GM23338 (cell line): ENCODE measurements around the gene CLPX. TPM values are rescaled to one million over a fixed set of nuclear protein-coding genes. Genes with fewer than 3 reads are reported as not detected.
"Not testable (repeated sequence)": the region's sequence is repeated elsewhere in the genome, so short reads cannot be mapped to it uniquely, and the experiment has no call there.

Experiments used
- ATAC-seq: fragments of 200-7000 bp; cut with Tn5 transposase; 3 replicates; pipeline ENCODE4 v1.9.1; 2020
- DNase-seq: peaks from one replicate; pipeline ENCODE4 v3.0.0-alpha.2; 2015; ENCODE audit warnings: low spot score
- H2AFZ ChIP-seq: fragments of 200-600 bp; sonication (generic); 2 replicates; pipeline ENCODE4 v1.8.0; 2016; ENCODE audit warnings: antibody characterized with exemption, mild to moderate bottlenecking, moderate library complexity
- H3F3A ChIP-seq: fragments of 200-600 bp; sonication (generic); replicated peaks from 2 replicates; pipeline ENCODE4 v1.8.0; 2017; ENCODE audit warnings: antibody characterized with exemption, mixed run types, low read depth
- H3K27ac ChIP-seq: fragments of 200-600 bp; sonication (generic); 2 replicates; pipeline ENCODE4 v1.6.1; 2016; ENCODE audit warnings: low read depth
- H3K27me3 ChIP-seq: fragments of 200-600 bp; sonication (generic); 2 replicates; pipeline ENCODE4 v1.8.0; 2016; ENCODE audit warnings: mild to moderate bottlenecking, mixed run types, moderate library complexity; ENCODE audit not compliant: insufficient read depth
- H3K36me3 ChIP-seq: fragments of 200-600 bp; sonication (generic); 2 replicates; pipeline ENCODE4 v1.8.0; 2016; ENCODE audit warnings: mild to moderate bottlenecking; ENCODE audit not compliant: insufficient read depth
- H3K4me1 ChIP-seq: fragments of 200-600 bp; sonication (generic); 2 replicates; pipeline ENCODE4 v1.8.0; 2016; ENCODE audit warnings: mild to moderate bottlenecking, moderate library complexity; ENCODE audit not compliant: insufficient read depth
- H3K4me2 ChIP-seq: fragments of 200-600 bp; sonication (generic); 2 replicates; pipeline ENCODE4 v1.7.1; 2017; ENCODE audit warnings: mixed run types
- H3K4me3 ChIP-seq: fragments of 200-600 bp; sonication (generic); 2 replicates; pipeline ENCODE4 v1.6.1; 2016; ENCODE audit warnings: mixed run types
- H3K79me2 ChIP-seq: fragments of 200-600 bp; sonication (generic); replicated peaks from 2 replicates; pipeline ENCODE4 v1.8.0; 2017; ENCODE audit warnings: mild to moderate bottlenecking; ENCODE audit not compliant: insufficient read depth
- H3K9me2 ChIP-seq: fragments of 200-600 bp; sonication (generic); 2 replicates; pipeline ENCODE4 v1.8.0; 2017; ENCODE audit not compliant: insufficient read depth
- H4K20me1 ChIP-seq: fragments of 200-600 bp; sonication (generic); replicated peaks from 2 replicates; pipeline ENCODE4 v1.8.0; 2017; ENCODE audit warnings: mild to moderate bottlenecking; ENCODE audit not compliant: insufficient read depth
- H3K27ac Mint-ChIP-seq: 2 replicates; pipeline ENCODE4 v1.8.0; 2020; ENCODE audit warnings: inconsistent platforms, mild to moderate bottlenecking, moderate library complexity, mixed read lengths
- H3K27me3 Mint-ChIP-seq: 3 replicates; pipeline ENCODE4 v1.8.0; 2022; ENCODE audit warnings: low read depth, mild to moderate bottlenecking, moderate library complexity, mixed read lengths, inconsistent platforms; ENCODE audit not compliant: insufficient read depth, poor library complexity
- H3K36me3 Mint-ChIP-seq: 3 replicates; pipeline ENCODE4 v1.8.0; 2021; ENCODE audit warnings: low read depth, mild to moderate bottlenecking, inconsistent platforms, moderate library complexity, mixed read lengths
- H3K4me1 Mint-ChIP-seq: 3 replicates; pipeline ENCODE4 v1.8.0; 2020; ENCODE audit warnings: mild to moderate bottlenecking, inconsistent platforms, mixed read lengths
- H3K4me3 Mint-ChIP-seq: 3 replicates; pipeline ENCODE4 v1.8.0; 2021; ENCODE audit warnings: moderate library complexity, mild to moderate bottlenecking, inconsistent platforms, mixed read lengths
- H3K9me3 Mint-ChIP-seq: 3 replicates; pipeline ENCODE4 v1.8.0; 2020; ENCODE audit warnings: moderate library complexity, mild to moderate bottlenecking, inconsistent platforms, mixed read lengths
- CTCF ChIP-seq, 2 experiments: fragments of 200-600 bp in 1 of 2; sonication (generic) in 1 of 2; conservative IDR thresholded peaks; 2 replicates each; pipeline versions ENCODE4 v1.5.1 to v1.6.1; 2016 to 2017; ENCODE audit warnings: antibody characterized with exemption in 2 of 2, low read depth in 2 of 2, mild to moderate bottlenecking in 2 of 2, moderate library complexity in 1 of 2
- ETS1 ChIP-seq: IDR thresholded peaks from 2 replicates; pipeline ENCODE4 v1.6.1; 2016; ENCODE audit warnings: antibody characterized with exemption
- EZH2 ChIP-seq: fragments of 200-600 bp; sonication (generic); IDR thresholded peaks from one replicate; pipeline ENCODE4 v1.8.0; 2017; ENCODE audit warnings: antibody characterized with exemption, mild to moderate bottlenecking, low read depth; ENCODE audit not compliant: unreplicated experiment
- EZH2phosphoT487 ChIP-seq: fragments of 200-600 bp; sonication (generic); IDR thresholded peaks from one replicate; pipeline ENCODE4 v1.8.1; 2018; ENCODE audit warnings: antibody characterized with exemption; ENCODE audit not compliant: unreplicated experiment
- JUNB ChIP-seq: IDR thresholded peaks from one replicate; pipeline ENCODE4 v1.6.1; 2016; ENCODE audit warnings: antibody characterized with exemption; ENCODE audit not compliant: unreplicated experiment
- NANOG ChIP-seq: IDR thresholded peaks from 2 replicates; pipeline ENCODE4 v1.6.1; 2016; ENCODE audit warnings: antibody characterized with exemption, borderline replicate concordance
- STAT1 ChIP-seq: IDR thresholded peaks from one replicate; pipeline ENCODE4 v1.6.1; 2016; ENCODE audit warnings: antibody characterized with exemption; ENCODE audit not compliant: unreplicated experiment
- ZNF114 ChIP-seq: fragments of 250-450 bp; sonication (Bioruptor Pico); IDR thresholded peaks from 2 replicates; pipeline ENCODE4 v1.5.0; 2020; ENCODE audit warnings: mild to moderate bottlenecking, moderate library complexity
- ZNF331 ChIP-seq: fragments of 250-450 bp; sonication (Bioruptor Pico); IDR thresholded peaks from 2 replicates; pipeline ENCODE4 v1.5.0; 2020; ENCODE audit warnings: low read depth, mild to moderate bottlenecking, moderate library complexity
- polyA plus RNA-seq: library from polyadenylated mRNA; unstranded; fragments of >200 nt; fragmentation: Nextera tagmentation; extraction: Ambion mirVana; gene quantifications from 2 replicates; pipeline ENCODE4 v1.2.1, GENCODE V29; 2016
- total RNA-seq: library from RNA; depleted of rRNA; stranded (reverse); fragments of >200 nt; shearing (Covaris generic); gene quantifications from 2 replicates; pipeline ENCODE4 v1.2.3, GENCODE V29; 2014
- TF ChIP-seq, protein P1 (sequence below): IDR thresholded peaks from one replicate; pipeline ENCODE4 v1.6.1; 2018; ENCODE audit warnings: antibody characterized with exemption; ENCODE audit not compliant: unreplicated experiment

Gene CLPX
- total and polyA plus RNA-seq, 2 experiments from 2014 or later: 18.9 to 40.6 TPM

DNA sequence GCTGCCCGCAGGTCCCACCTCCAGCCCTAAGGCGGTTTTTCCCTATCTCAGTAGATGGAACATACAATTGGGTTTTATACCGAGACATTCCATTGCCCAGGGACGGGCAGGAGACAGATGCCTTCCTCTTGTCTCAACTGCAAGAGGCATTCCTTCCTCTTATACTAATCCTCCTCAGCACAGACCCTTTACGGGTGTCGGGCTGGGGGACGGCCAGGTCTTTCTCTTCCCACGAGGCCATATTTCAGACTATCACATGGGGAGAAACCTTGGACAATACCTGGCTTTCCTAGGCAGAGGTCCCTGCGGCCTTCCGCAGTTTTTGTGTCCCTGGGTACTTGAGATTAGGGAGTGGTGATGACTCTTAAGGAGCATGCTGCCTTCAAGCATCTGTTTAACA lies 41.8 kb upstream of the CLPX start:
- not testable (repeated sequence) for H3K27ac Mint-ChIP-seq, H3K4me3 ChIP-seq

DNA sequence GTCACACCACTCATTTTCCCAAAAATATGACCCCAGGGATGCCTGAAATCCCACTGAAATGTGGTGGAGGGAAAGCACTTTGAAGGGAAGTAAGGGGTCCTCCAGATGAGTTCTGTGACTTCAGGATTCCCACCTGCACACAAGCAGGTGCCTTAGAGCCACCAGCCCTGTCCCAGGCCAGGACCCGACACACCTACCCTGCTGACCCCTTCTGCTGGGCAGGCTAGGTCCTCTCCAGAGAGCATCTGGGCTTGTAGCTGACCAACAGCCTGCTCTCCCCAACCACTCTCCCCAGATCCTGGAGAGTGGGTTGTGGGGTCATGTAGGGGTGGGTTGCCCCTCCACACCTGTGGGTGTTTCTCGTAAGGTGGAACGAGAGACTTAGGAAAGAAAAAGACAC lies 41.1 kb upstream of the CLPX start:
- Histone ChIP-seq H3K27me3 (no peaks in the 10 kb centered on the region), H3F3A (0 out of 2 replicates have a peak, but pooled peaks cover 3% of the 10 kb centered on the region), H3K4me2 (peak overlapping the region; percentile 32; the same call in 1 of the 2 replicates), H2AFZ (peak overlapping the region; percentile 89; the same call in 1 of the 2 replicates), H3K9me2 (no peaks in the 10 kb centered on the region), H3K4me3 (no peak overlapping the region), H3K36me3 (no peaks in the 10 kb centered on the region), H3K79me2 (no peaks in the 10 kb centered on the region), H3K27ac (peak overlapping the region; percentile 81; the same call in 1 of the 2 replicates), H3K4me1 (peaks cover 8% of the 10 kb centered on the region), H4K20me1 (no peaks in the 10 kb centered on the region)
- TF ChIP-seq NANOG (no peak), EZH2phosphoT487 (no peak), ZNF114 (no peak), ZNF331 (CRISPR knock-in tag) (no peak), EZH2 (no peak), ETS1 (no peak), CTCF (conservative IDR thresholded peaks at IDR 0.05; ENCODE audit: low read depth in 2 of 2) (no peak), JUNB (no peak), STAT1 (no peak)
- TF ChIP-seq, protein P1, sequence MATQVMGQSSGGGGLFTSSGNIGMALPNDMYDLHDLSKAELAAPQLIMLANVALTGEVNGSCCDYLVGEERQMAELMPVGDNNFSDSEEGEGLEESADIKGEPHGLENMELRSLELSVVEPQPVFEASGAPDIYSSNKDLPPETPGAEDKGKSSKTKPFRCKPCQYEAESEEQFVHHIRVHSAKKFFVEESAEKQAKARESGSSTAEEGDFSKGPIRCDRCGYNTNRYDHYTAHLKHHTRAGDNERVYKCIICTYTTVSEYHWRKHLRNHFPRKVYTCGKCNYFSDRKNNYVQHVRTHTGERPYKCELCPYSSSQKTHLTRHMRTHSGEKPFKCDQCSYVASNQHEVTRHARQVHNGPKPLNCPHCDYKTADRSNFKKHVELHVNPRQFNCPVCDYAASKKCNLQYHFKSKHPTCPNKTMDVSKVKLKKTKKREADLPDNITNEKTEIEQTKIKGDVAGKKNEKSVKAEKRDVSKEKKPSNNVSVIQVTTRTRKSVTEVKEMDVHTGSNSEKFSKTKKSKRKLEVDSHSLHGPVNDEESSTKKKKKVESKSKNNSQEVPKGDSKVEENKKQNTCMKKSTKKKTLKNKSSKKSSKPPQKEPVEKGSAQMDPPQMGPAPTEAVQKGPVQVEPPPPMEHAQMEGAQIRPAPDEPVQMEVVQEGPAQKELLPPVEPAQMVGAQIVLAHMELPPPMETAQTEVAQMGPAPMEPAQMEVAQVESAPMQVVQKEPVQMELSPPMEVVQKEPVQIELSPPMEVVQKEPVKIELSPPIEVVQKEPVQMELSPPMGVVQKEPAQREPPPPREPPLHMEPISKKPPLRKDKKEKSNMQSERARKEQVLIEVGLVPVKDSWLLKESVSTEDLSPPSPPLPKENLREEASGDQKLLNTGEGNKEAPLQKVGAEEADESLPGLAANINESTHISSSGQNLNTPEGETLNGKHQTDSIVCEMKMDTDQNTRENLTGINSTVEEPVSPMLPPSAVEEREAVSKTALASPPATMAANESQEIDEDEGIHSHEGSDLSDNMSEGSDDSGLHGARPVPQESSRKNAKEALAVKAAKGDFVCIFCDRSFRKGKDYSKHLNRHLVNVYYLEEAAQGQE: no peak
- Mint-ChIP-seq H3K27ac (0 out of 2 replicates have a peak overlapping the region, but pooled peaks have one; percentile 77), H3K27me3 (no peaks in the 10 kb centered on the region), H3K4me1 (peaks cover 2% of the 10 kb centered on the region; the same call in 2 of the 3 replicates), H3K4me3 (no peak overlapping the region), H3K9me3 (no peaks in the 10 kb centered on the region), H3K36me3 (no peaks in the 10 kb centered on the region)
- DNase-seq: no peak
- ATAC-seq: peak; percentile 67

More for the DNA sequence above, 41.8 kb upstream of the CLPX start:
- not testable (repeated sequence) for H3K36me3 ChIP-seq, DNase-seq, H3K27me3 ChIP-seq, H3K4me1 Mint-ChIP-seq, H3K27me3 Mint-ChIP-seq, H3K4me2 ChIP-seq, H3F3A ChIP-seq, ATAC-seq, H3K36me3 Mint-ChIP-seq, H3K79me2 ChIP-seq, H3K4me1 ChIP-seq, H3K9me2 ChIP-seq, H3K4me3 Mint-ChIP-seq, H4K20me1 ChIP-seq, H3K9me3 Mint-ChIP-seq
- 0 out of 2 replicates have a peak overlapping the region, but pooled peaks have one; percentile 81 for H3K27ac ChIP-seq
- H2AFZ ChIP-seq: peak overlapping the region; percentile 81; the same call in 1 of the 2 replicates
